Duodenal mucosa (tissue), 2 donors: Measurements from ENCODE around the gene TMEM184A.
"Not testable (repeated sequence)": the region's sequence is repeated elsewhere in the genome, so short reads cannot be mapped to it uniquely, and the experiment has no call there.

ENCODE experiments used
- H3K27ac ChIP-seq: one replicate; pipeline ENCODE4 v1.7.0; 2013; ENCODE audit warnings: low read depth, low read length
- H3K27me3 ChIP-seq, 2 donors: one replicate each; pipeline ENCODE4 v1.7.0; 2013; ENCODE audit warnings: low read length in 2 of 2, control low read depth in 1 of 2; ENCODE audit not compliant: insufficient read depth in 2 of 2, control insufficient read depth in 1 of 2
- H3K36me3 ChIP-seq, 2 donors: one replicate each; pipeline ENCODE4 v1.7.0; 2013; ENCODE audit warnings: low read length in 2 of 2, control low read depth in 1 of 2; ENCODE audit not compliant: insufficient read depth in 2 of 2, control insufficient read depth in 1 of 2
- H3K4me1 ChIP-seq, 2 donors: one replicate each; pipeline ENCODE4 v1.7.0; 2013; ENCODE audit warnings: low read length in 2 of 2, control low read depth in 1 of 2; ENCODE audit not compliant: insufficient read depth in 2 of 2, control insufficient read depth in 1 of 2
- H3K4me3 ChIP-seq, 2 donors: one replicate each; pipeline ENCODE4 v1.7.0; 2013; ENCODE audit warnings: low read length in 2 of 2, low read depth in 1 of 2
- H3K9ac ChIP-seq, 2 donors: one replicate each; pipeline ENCODE4 v1.7.0; 2013; ENCODE audit warnings: low read length in 2 of 2, low read depth in 1 of 2
- H3K9me3 ChIP-seq, 2 donors: one replicate each; pipeline ENCODE4 v1.7.0; 2013; ENCODE audit warnings: low read length in 2 of 2, control low read depth in 1 of 2; ENCODE audit not compliant: control insufficient read depth in 1 of 2

TMEM184A gene

DNA sequence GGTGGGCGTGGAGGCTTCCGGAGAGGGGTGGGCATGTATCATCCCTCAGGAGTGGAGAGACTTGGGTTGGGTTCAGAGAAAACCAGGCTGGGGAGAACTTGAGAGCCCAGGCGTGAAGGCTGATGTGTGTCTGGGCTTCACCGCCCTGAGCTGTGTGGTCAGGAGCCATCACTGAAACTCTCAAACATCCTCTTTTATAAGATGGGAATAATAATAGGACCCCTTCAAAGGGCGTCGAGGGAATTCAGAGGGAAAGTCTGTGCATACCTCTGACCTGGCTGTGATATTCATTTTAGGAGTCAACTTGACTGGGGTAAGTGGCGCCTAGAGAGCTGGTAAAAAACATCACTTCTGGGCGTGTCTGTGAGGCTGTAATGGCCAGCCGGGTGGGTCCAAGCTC lies 34.9 kb upstream of the TMEM184A start:
- H3K27me3 ChIP-seq, result peaks cover 4 to 11% of the 10 kb centered on the region in 2 donors
- peaks cover 7 to 8% of the 10 kb centered on the region in 2 donors for H3K9me3 ChIP-seq
- H3K36me3 ChIP-seq, result no peaks in the 10 kb centered on the region
- H3K4me1 ChIP-seq, result no peaks in the 10 kb centered on the region
- H3K9ac ChIP-seq, result no peak overlapping the region
- H3K4me3 ChIP-seq, result no peak overlapping the region
- H3K27ac ChIP-seq, result no peak overlapping the region

DNA sequence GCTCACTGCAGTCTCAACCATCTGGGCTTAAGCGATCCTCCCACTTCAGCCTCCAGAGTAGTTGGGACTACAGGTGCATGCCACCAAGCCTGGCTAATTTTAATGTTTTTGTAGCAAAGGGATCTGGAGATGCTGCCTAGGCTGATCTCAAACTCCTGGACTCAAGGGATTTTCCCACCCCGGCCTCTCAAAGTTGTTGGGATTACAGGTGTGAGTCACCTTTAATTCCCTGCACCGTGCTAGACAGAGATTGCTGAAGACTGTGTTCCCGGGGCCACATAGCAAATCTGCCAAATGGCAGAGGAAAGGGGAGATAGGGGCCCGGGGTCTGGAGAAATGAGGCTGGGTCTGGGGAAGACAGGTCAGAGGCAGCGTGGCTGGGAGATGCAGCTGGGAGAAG lies 34.5 kb upstream of the TMEM184A start:
- H3K27ac ChIP-seq, result no peak overlapping the region
- peaks cover 4 to 11% of the 10 kb centered on the region in 2 donors for H3K27me3 ChIP-seq
- H3K36me3 ChIP-seq, result no peaks in the 10 kb centered on the region
- H3K9me3 ChIP-seq, result peaks cover 7 to 8% of the 10 kb centered on the region in 2 donors
- H3K4me3 ChIP-seq, result no peak overlapping the region
- H3K9ac ChIP-seq, result no peak overlapping the region
- no peaks in the 10 kb centered on the region for H3K4me1 ChIP-seq

DNA sequence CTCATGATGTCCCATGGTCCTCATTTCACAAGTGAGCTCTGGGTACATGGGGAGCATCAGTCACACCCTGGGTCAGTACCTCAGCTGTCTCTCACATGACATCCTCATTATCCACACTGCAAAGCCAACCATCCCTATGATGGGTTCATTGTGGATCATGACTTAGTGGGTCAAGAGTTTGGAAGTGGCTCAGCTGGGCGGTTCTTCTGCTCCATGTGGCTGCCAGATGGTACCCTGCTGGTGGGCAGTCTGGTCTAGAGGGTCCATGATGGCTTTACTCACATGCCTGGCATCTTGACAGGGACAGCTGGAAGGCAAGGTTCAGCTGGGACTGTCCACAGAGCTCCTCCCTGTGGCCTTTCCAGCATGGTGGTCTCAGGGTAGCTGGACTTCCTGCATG lies 33.0 kb upstream of the TMEM184A start:
- peaks cover 4 to 11% of the 10 kb centered on the region in 2 donors for H3K27me3 ChIP-seq
- H3K9ac ChIP-seq, result no peak overlapping the region
- H3K27ac ChIP-seq, result no peak overlapping the region

DNA sequence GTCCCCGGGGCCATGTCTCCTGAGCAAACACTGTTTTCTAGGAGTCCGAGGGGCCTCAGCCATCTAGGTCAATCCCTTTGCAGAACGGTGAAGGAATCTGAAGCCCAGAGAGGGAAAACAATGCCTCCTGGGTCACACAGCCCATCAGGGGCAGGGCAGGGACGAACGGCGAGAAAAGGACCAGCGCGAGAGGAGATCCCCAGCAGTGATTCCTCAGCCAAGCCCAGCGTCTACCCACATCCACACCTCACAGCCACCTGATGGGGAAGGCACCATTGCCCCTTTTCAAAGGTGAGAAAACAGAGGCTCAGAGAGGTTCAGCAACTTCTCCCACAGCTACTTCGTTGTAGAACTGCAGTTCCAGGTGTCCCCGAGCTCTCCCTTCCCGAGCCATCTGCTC lies 31.7 kb upstream of the TMEM184A start:
- H3K27me3 ChIP-seq, result peaks cover 4 to 11% of the 10 kb centered on the region in 2 donors

More for the DNA sequence above, 33.0 kb upstream of the TMEM184A start:
- no peak overlapping the region for H3K4me3 ChIP-seq
- no peaks in the 10 kb centered on the region for H3K4me1 ChIP-seq
- H3K36me3 ChIP-seq, result no peaks in the 10 kb centered on the region
- peaks cover 7 to 8% of the 10 kb centered on the region in 2 donors for H3K9me3 ChIP-seq

DNA sequence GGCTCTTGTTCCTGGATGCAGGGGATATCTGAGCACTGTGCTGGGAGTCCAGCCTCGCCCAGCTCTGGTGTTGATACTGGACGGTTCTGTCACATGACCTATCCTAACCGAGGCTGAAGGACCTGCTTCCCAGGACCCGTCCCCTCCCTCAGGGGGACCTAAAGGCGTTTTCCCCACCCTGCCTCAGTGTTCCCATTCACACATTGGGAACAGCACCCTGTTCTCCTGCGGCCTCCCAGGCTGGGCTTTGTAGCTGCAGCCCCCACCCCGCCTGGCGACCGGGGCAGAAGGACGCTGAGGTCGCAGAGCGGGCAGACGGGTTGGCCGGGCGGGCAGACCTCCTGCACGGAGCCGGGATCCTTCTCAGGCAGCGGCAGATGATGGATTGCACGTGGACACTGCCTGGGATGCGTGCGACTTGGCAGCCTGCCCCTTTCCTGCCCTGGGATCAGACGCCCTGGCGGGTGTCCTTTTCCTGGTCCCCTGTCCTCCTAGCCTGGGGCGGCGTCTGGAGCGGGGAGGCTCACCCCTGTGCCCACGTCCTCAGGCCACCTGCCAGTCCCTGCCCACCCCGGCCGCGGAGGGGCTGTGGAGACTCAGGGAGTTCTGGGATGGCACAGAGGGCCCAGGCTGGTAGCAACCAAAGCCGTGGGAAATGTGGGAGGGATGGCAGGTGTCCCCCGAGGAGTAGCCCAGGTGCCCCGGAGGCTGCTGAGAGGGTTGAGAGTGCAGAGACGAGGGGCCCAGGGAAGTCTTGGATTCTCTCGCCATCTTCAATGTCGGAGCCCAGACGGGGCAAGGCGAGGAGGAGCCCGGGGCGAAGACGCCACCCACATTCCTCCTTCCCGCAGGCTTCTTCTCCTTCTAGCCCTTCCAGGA lies 31.1 kb upstream of the TMEM184A start:
- Histone ChIP-seq H3K9me3 (peaks cover 7 to 8% of the 10 kb centered on the region in 2 donors), H3K4me1 (no peaks in the 10 kb centered on the region), H3K4me3 (no peak overlapping the region), H3K27ac (no peak overlapping the region), H3K9ac (no peak overlapping the region), H3K27me3 (peaks cover 4 to 11% of the 10 kb centered on the region in 2 donors), H3K36me3 (no peaks in the 10 kb centered on the region)

More for the DNA sequence above, 31.7 kb upstream of the TMEM184A start:
- Histone ChIP-seq H3K4me1 (no peaks in the 10 kb centered on the region), H3K9ac (no peak overlapping the region), H3K9me3 (peaks cover 7 to 8% of the 10 kb centered on the region in 2 donors), H3K36me3 (no peaks in the 10 kb centered on the region), H3K27ac (no peak overlapping the region), H3K4me3 (no peak overlapping the region)

DNA sequence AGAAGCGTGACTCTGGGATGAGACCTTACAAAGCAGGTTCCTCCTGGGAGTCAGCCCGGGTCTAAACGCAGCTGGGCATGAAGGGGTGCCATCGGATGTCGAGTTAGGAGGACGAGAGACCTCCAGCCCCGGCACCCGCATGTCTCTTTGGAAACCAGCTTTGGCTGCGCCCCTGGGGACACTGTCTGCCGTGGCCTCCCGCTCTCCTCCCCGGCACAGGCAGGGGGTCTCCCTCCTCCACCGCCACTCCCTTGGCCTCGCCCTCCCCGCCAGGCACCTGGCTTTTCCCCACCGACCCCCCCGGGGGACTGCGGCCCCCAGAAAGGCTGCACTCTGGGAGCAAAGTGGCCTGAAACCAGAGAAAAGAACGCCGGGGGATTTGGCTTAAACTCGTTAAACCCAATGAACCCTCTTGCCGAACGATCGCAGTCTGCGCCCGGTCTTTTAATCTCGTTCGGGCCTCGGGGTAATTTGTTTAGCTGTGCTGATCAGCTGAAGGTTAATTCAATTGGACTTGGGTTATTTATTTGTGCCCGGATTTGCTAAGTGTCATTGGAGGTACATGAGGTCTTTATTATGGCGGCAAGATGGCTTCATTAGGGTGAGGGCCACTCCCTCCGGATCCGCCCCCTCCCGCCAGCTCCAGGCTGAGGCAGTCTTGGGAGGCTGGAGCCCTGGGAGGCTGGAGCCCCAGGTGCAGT lies 30.3 kb upstream of the TMEM184A start:
- H3K9me3 ChIP-seq, result peaks cover 7 to 8% of the 10 kb centered on the region in 2 donors
- H3K4me1 ChIP-seq, result no peaks in the 10 kb centered on the region
- no peaks in the 10 kb centered on the region for H3K36me3 ChIP-seq
- no peak overlapping the region for H3K27ac ChIP-seq
- no peak overlapping the region for H3K4me3 ChIP-seq
- no peak overlapping the region for H3K9ac ChIP-seq
- peaks cover 4 to 11% of the 10 kb centered on the region in 2 donors for H3K27me3 ChIP-seq

DNA sequence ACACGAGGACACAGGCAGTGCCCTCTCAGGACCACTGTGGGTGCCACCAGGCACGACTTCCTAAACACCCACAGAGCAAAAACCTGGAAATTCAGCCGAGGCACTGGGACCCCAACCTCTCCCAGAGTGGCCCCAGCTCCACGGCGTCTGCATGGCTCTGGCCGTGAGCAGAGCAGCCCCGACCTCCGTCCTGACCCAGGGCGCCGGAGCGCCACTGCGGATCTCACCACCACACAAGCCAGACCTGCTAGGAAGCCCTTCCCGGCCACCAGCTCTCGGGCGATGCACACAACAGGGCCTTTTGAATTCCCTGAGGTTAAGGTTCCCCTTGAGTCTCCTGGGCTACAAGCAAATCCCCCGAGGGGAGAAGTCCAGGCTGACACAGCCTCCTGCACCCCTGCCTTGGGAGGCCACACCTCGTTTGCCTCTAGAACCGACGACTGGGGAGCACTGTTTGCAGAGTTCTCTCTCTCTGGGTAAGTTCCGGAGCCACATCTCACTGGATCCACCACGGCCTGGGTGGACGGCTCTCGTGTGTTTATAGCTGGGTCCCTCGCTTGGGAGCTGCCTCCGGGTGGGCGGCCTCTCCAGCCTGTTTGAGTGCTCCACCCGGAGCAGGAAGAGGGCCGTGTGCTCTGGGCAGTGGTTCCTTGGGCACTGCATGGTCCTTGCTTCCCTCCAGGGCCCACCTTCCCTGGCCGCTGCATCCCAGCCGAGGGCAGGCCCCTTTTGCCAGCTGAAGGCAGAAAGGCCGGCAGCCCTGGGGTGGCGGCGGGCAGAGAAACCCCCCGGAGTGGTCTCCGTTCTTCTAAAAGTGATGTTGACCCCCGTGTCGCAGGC lies 29.4 kb upstream of the TMEM184A start:
- H3K36me3 ChIP-seq, result no peaks in the 10 kb centered on the region
- H3K4me1 ChIP-seq, result no peaks in the 10 kb centered on the region
- H3K9ac ChIP-seq, result no peak overlapping the region
- no peak overlapping the region for H3K27ac ChIP-seq
- peaks cover 4 to 11% of the 10 kb centered on the region in 2 donors for H3K27me3 ChIP-seq
- no peak overlapping the region for H3K4me3 ChIP-seq
- H3K9me3 ChIP-seq, result peaks cover 7 to 8% of the 10 kb centered on the region in 2 donors

DNA sequence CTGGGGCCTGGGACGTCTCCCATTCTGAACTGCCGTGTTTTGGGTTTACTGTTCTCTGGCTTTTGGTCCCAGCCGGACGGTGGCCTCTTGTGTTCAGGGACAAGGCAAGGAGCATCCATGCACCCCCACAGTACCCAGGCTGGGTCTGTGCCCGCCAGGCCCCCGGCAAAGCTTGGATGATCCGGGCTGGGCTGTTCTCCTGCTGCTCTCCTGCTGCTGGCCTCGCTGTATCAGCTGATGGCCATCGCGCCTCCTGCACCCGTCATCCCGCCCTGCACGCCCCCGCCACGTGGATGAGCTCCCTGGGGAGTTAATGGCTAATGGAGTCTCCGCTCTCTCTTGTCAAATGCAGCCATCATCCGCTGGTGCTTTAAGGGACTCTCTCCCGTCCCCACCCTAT lies 28.7 kb upstream of the TMEM184A start:
- Histone ChIP-seq H3K27me3 (peaks cover 4 to 11% of the 10 kb centered on the region in 2 donors), H3K36me3 (no peaks in the 10 kb centered on the region), H3K9ac (no peak overlapping the region), H3K4me1 (peaks cover 0 to 2% of the 10 kb centered on the region in 2 donors), H3K4me3 (no peak overlapping the region), H3K9me3 (peaks cover 7 to 8% of the 10 kb centered on the region in 2 donors), H3K27ac (no peak overlapping the region)

DNA sequence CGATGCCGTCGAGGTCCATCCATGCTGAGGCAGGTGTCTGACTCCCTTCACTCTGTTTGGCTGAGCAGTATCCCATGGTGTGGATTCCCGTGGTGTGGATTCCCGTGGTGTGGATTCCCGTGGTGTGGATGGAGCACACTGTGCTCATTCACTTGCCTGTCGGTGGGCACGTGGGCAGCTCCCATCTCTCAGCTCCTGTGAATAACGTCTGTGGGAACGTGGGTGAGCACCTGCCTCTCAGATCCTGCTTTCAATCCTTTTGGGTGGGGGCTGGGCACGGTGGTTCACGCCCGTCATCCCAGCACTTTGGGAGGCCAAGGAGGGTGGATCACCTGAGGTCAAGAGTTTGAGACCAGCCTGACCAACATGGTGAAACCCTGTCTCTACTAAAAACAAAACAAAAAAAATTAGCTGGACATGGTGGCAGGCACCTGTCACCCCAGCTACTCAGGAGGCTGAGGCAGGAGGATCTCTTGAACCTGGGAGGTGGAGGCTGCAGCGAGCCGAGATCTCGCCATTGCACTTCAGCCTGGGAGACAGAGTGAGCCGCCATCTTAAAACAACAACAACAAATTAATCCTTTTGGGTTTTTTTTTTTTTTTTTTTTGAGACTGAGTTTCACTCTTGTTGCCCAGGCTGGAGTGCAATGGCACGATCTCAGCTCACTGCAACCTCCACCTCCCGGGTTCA lies 27.4 kb upstream of the TMEM184A start:
- not testable (repeated sequence) for H3K4me3 ChIP-seq, H3K36me3 ChIP-seq, H3K27ac ChIP-seq, H3K9me3 ChIP-seq, H3K4me1 ChIP-seq, H3K9ac ChIP-seq, H3K27me3 ChIP-seq
